WERI-Rb-1 (cell line): ENCODE measurements around the gene PDE6A.
A peak's percentile ranks its signal among the peaks of the same experiment; 100 is the strongest.

Experiments used
- DNase-seq: peaks from one replicate; pipeline ENCODE4 v3.0.0-alpha.2; 2020
- H3K27ac ChIP-seq: fragments of 250-450 bp; sonication (Bioruptor Pico); 2 replicates; pipeline ENCODE4 v1.5.1; 2020; ENCODE audit warnings: mild to moderate bottlenecking, moderate library complexity
- H3K27me3 ChIP-seq: fragments of 250-450 bp; sonication (Bioruptor Pico); 2 replicates; pipeline ENCODE4 v1.5.1; 2021; ENCODE audit warnings: mild to moderate bottlenecking, low read depth, moderate library complexity; ENCODE audit not compliant: insufficient read depth, severe bottlenecking
- H3K36me3 ChIP-seq: fragments of 250-450 bp; sonication (Bioruptor Pico); 2 replicates; pipeline ENCODE4 v1.5.1; 2020; ENCODE audit warnings: mild to moderate bottlenecking, moderate library complexity
- H3K4me3 ChIP-seq: 2 replicates; pipeline ENCODE4 v1.5.1; 2011; ENCODE audit warnings: low read depth, mild to moderate bottlenecking, control low read depth, low read length
- H3K9me3 ChIP-seq: fragments of 250-450 bp; sonication (Bioruptor Pico); 2 replicates; pipeline ENCODE4 v1.5.1; 2021; ENCODE audit warnings: mild to moderate bottlenecking, moderate library complexity; ENCODE audit not compliant: severe bottlenecking
- TF ChIP-seq, protein P1 (sequence below): IDR thresholded peaks from 2 replicates; pipeline ENCODE4 v1.5.1; 2011; ENCODE audit warnings: low read depth, mild to moderate bottlenecking, control low read depth, inconsistent platforms, low read length

PDE6A gene

DNA sequence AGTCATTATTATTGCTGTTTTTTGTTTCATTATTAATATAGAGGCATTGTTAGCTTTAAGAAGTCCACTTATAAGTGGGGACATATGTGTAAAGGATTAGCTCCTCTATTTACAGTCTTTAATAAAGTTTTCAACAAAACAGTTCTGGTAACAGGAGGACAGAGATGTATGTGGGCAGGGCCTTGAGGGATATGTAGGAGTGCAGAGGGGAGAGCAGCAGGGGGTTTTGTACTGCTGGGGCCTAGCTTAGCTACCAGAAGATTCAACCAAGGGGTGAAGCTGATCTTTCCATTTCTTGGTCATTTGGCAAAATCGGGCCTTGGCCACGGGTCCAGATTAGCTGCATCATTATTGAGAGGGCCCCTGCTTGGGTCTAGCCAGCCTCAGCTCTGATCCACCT lies 124.6 kb downstream of the PDE6A start:
- Histone ChIP-seq H3K27me3 (no peaks in the 10 kb centered on the region), H3K36me3 (no peaks in the 10 kb centered on the region), H3K27ac (no peak overlapping the region), H3K9me3 (no peaks in the 10 kb centered on the region), H3K4me3 (no peak overlapping the region)
- TF ChIP-seq, protein P1, sequence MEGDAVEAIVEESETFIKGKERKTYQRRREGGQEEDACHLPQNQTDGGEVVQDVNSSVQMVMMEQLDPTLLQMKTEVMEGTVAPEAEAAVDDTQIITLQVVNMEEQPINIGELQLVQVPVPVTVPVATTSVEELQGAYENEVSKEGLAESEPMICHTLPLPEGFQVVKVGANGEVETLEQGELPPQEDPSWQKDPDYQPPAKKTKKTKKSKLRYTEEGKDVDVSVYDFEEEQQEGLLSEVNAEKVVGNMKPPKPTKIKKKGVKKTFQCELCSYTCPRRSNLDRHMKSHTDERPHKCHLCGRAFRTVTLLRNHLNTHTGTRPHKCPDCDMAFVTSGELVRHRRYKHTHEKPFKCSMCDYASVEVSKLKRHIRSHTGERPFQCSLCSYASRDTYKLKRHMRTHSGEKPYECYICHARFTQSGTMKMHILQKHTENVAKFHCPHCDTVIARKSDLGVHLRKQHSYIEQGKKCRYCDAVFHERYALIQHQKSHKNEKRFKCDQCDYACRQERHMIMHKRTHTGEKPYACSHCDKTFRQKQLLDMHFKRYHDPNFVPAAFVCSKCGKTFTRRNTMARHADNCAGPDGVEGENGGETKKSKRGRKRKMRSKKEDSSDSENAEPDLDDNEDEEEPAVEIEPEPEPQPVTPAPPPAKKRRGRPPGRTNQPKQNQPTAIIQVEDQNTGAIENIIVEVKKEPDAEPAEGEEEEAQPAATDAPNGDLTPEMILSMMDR = no peak
- no peak for DNase-seq

DNA sequence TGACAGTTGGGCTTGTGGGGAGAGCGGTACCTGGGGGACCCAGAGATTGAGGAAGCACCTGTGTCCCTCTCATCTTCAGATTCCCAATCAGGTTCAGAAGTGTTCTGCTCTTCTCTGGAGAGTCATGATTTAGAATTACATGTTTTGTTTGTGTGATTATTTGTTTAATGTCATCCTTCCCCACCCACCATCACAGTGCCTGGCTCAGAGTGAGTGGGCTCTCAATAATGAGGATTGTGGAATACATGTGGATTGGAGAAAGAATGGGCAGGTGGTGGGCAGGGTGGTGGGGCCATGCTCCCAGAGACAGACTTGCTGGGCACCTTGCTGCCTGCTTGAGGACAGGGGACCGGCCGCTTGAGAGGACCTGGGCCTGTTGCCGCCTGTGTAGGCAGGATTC lies 126.5 kb downstream of the PDE6A start:
- H3K27me3 ChIP-seq = no peaks in the 10 kb centered on the region
- no peak overlapping the region for H3K4me3 ChIP-seq
- no peaks in the 10 kb centered on the region for H3K9me3 ChIP-seq
- H3K27ac ChIP-seq = no peak overlapping the region
- TF ChIP-seq, protein P1 = no peak
- no peaks in the 10 kb centered on the region for H3K36me3 ChIP-seq
- DNase-seq = no peak

GRCh38 chr5:149817539-149818060 lies 127.0 kb downstream of the PDE6A start:
- DNase-seq = no peak
- Histone ChIP-seq H3K27ac (no peak overlapping the region), H3K9me3 (no peaks in the 10 kb centered on the region), H3K27me3 (no peaks in the 10 kb centered on the region), H3K4me3 (no peak overlapping the region), H3K36me3 (no peaks in the 10 kb centered on the region)
- TF ChIP-seq, protein P1 = no peak

DNA sequence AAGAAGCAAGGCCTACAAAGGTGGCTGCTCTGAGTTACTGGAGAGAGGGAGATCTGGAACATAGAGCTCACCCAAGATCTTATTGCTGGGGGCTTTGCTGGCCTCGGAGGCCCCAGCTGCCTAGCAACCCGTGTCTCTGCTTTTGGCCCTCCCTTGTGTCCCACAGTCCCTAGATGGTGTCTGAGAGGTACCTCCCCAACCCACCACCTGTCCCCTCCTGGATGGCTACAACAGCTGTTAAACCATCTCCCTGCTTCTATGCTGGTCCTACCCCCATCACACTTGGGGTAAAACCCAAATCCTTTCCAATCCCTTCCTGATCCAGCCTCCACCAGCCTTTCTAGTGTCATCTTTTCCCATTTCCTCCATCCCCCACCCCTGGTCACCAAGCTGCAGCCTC lies 127.9 kb downstream of the PDE6A start:
- TF ChIP-seq, protein P1 = no peak
- Histone ChIP-seq H3K27me3 (no peaks in the 10 kb centered on the region), H3K36me3 (no peaks in the 10 kb centered on the region), H3K9me3 (no peaks in the 10 kb centered on the region), H3K4me3 (no peak overlapping the region), H3K27ac (no peak overlapping the region)
- DNase-seq = peak; percentile 26

GRCh38 chr5:149811453-149811852 lies 133.1 kb downstream of the PDE6A start:
- Histone ChIP-seq H3K36me3 (no peaks in the 10 kb centered on the region), H3K27me3 (no peaks in the 10 kb centered on the region), H3K27ac (no peak overlapping the region), H3K4me3 (no peak overlapping the region), H3K9me3 (no peaks in the 10 kb centered on the region)
- DNase-seq = no peak
- TF ChIP-seq, protein P1 = no peak

DNA sequence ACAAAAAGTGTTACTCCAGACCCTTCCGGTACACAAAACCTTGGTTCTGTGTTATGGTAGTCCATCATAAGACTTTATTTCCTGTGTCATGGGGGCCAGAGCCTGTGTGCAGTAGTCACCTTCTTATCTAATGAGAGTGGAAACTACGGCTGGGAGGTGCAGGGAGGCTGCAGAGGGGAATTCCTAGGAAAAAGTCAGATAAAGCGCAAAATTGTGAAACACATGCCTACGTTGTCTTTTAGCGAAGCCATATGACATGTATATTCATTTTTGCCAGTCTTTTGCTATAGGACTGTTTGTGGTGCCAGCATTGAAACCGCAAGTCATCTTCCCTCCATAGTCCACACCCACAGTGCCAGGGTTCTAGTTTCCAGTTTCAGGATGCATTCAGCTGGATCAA lies 133.7 kb downstream of the PDE6A start:
- no peak overlapping the region for H3K27ac ChIP-seq
- H3K36me3 ChIP-seq = no peaks in the 10 kb centered on the region
- no peaks in the 10 kb centered on the region for H3K9me3 ChIP-seq
- H3K4me3 ChIP-seq = no peak overlapping the region
- TF ChIP-seq, protein P1 = no peak
- H3K27me3 ChIP-seq = no peaks in the 10 kb centered on the region
- DNase-seq = no peak
